DND-41 (cell line): ENCODE measurements around the gene NT5C1A.

Source experiments
- ATAC-seq: fragments of 200-7000 bp; cut with Tn5 transposase; 3 replicates; pipeline ENCODE4 v1.9.1; 2021; ENCODE audit warnings: low read depth; ENCODE audit not compliant: insufficient read depth
- DNase-seq: peaks from one replicate; pipeline ENCODE4 v3.0.0-alpha.2; 2020
- H2AFZ ChIP-seq: 2 replicates; pipeline ENCODE4 v1.6.0; 2012; ENCODE audit warnings: low read depth, low read length
- H3K27ac ChIP-seq: 2 replicates; pipeline ENCODE4 v1.5.1; 2012; ENCODE audit warnings: low read length, inconsistent platforms
- H3K27me3 ChIP-seq: fragments of 200-600 bp; sonication (generic); 2 replicates; pipeline ENCODE4 v1.6.0; 2012; ENCODE audit warnings: low read length, mild to moderate bottlenecking, inconsistent platforms; ENCODE audit not compliant: insufficient read depth, poor library complexity
- H3K36me3 ChIP-seq: 2 replicates; pipeline ENCODE4 v1.5.1; 2012; ENCODE audit warnings: low read length, inconsistent platforms; ENCODE audit not compliant: insufficient read depth
- H3K4me1 ChIP-seq: 2 replicates; pipeline ENCODE4 v1.5.1; 2012; ENCODE audit warnings: mild to moderate bottlenecking, low read length; ENCODE audit not compliant: insufficient read depth
- H3K4me2 ChIP-seq: 2 replicates; pipeline ENCODE4 v1.6.0; 2012; ENCODE audit warnings: mild to moderate bottlenecking, moderate library complexity, low read length, inconsistent platforms; ENCODE audit not compliant: insufficient read depth
- H3K4me3 ChIP-seq, 2 experiments: fragments of 200-600 bp in 1 of 2; shearing (Covaris generic) in 1 of 2; 2 replicates each; pipeline ENCODE4 v1.5.1; 2012 to 2016; ENCODE audit warnings: inconsistent platforms in 2 of 2, low read length in 2 of 2, mild to moderate bottlenecking in 2 of 2, low read depth in 1 of 2, moderate library complexity in 1 of 2
- H3K79me2 ChIP-seq: 2 replicates; pipeline ENCODE4 v1.6.0; 2012; ENCODE audit warnings: low read length, inconsistent platforms; ENCODE audit not compliant: insufficient read depth
- H3K9ac ChIP-seq: 2 replicates; pipeline ENCODE4 v1.6.0; 2012; ENCODE audit warnings: low read depth, mild to moderate bottlenecking, inconsistent platforms, low read length, moderate library complexity
- H3K9me3 ChIP-seq: 2 replicates; pipeline ENCODE4 v1.5.1; 2012; ENCODE audit warnings: low read length, moderate library complexity, mild to moderate bottlenecking, inconsistent platforms; ENCODE audit not compliant: insufficient read depth, severe bottlenecking
- H4K20me1 ChIP-seq: 2 replicates; pipeline ENCODE4 v1.6.0; 2012; ENCODE audit warnings: low read length; ENCODE audit not compliant: insufficient read depth
- CTCF ChIP-seq: IDR thresholded peaks from 2 replicates; pipeline ENCODE4 v1.5.1; 2012; ENCODE audit warnings: borderline replicate concordance, low read length, moderate library complexity, mild to moderate bottlenecking; ENCODE audit not compliant: poor library complexity, severe bottlenecking; ENCODE audit errors: extremely low read depth
- EZH2 ChIP-seq: IDR thresholded peaks from 3 replicates; pipeline ENCODE4 v1.6.1; 2012; ENCODE audit warnings: borderline replicate concordance, low read depth, mild to moderate bottlenecking, moderate library complexity, low read length, inconsistent platforms; ENCODE audit not compliant: severe bottlenecking

NT5C1A gene

GRCh38 chr1:39685071-39685470, 13.2 kb upstream of the NT5C1A start:
- Histone ChIP-seq H3K79me2 (no peaks in the 10 kb centered on the region), H3K9ac (no peak overlapping the region), H3K27me3 (peaks cover 35% of the 10 kb centered on the region), H3K27ac (no peak overlapping the region), H3K4me3 (no peak overlapping the region), H2AFZ (no peak overlapping the region), H3K4me2 (no peak overlapping the region), H3K9me3 (no peaks in the 10 kb centered on the region), H4K20me1 (0 out of 2 replicates have a peak, but pooled peaks cover 9% of the 10 kb centered on the region), H3K36me3 (no peaks in the 10 kb centered on the region), H3K4me1 (no peaks in the 10 kb centered on the region)
- DNase-seq (no peak), ATAC-seq (no peak)
- TF ChIP-seq CTCF (no peak), EZH2 (no peak)

GRCh38 chr1:39684313-39684664, 12.4 kb upstream of the NT5C1A start:
- Histone ChIP-seq H3K79me2 (no peaks in the 10 kb centered on the region), H3K27me3 (peaks cover 40% of the 10 kb centered on the region), H2AFZ (no peak overlapping the region), H3K4me1 (no peaks in the 10 kb centered on the region), H4K20me1 (0 out of 2 replicates have a peak, but pooled peaks cover 9% of the 10 kb centered on the region), H3K9me3 (no peaks in the 10 kb centered on the region), H3K4me3 (no peak overlapping the region), H3K4me2 (no peak overlapping the region), H3K27ac (no peak overlapping the region), H3K9ac (no peak overlapping the region), H3K36me3 (no peaks in the 10 kb centered on the region)
- TF ChIP-seq EZH2: no peak
- TF ChIP-seq CTCF: no peak
- ATAC-seq (no peak), DNase-seq (no peak)

- Histone ChIP-seq H3K4me1 (no peaks in the 10 kb centered on the region), H3K9ac (no peak overlapping the region), H3K4me2 (no peak overlapping the region), H3K36me3 (no peaks in the 10 kb centered on the region), H3K9me3 (no peaks in the 10 kb centered on the region), H3K27me3 (peaks cover 39% of the 10 kb centered on the region), H4K20me1 (0 out of 2 replicates have a peak, but pooled peaks cover 9% of the 10 kb centered on the region), H3K27ac (no peak overlapping the region), H3K4me3 (no peak overlapping the region), H3K79me2 (no peaks in the 10 kb centered on the region), H2AFZ (no peak overlapping the region)
- DNase-seq (no peak), ATAC-seq (no peak)
- TF ChIP-seq CTCF (no peak), EZH2 (no peak)
These were observed 11.8 kb upstream of the NT5C1A start for GRCh38 chr1:39683591-39684312.
